ENCODE measurements around the gene OTOP2.
"Not testable (repeated sequence)": the region's sequence is repeated elsewhere in the genome, so short reads cannot be mapped to it uniquely, and the experiment has no call there.

OTOP2 gene

GRCh38 chr17:74900208-74900607, 23.9 kb upstream of the OTOP2 start:
- DNase-seq (ENCODE audit: low spot score): no peak

- DNase-seq (ENCODE audit: low spot score): no peak
These were observed 22.5 kb upstream of the OTOP2 start for GRCh38 chr17:74901353-74902135.

- DNase-seq (ENCODE audit: low spot score): no peak
These were observed 21.0 kb upstream of the OTOP2 start for GRCh38 chr17:74903034-74903433.

GRCh38 chr17:74903671-74904070, 20.4 kb upstream of the OTOP2 start:
- DNase-seq (ENCODE audit: low spot score): no peak

GRCh38 chr17:74904687-74905409, 19.2 kb upstream of the OTOP2 start:
- DNase-seq (ENCODE audit: low spot score): no peak

- DNase-seq (ENCODE audit: low spot score): not testable (repeated sequence)
These were observed 17.8 kb upstream of the OTOP2 start for GRCh38 chr17:74906214-74906793.

GRCh38 chr17:74907012-74907411, 17.1 kb upstream of the OTOP2 start:
- DNase-seq (ENCODE audit: low spot score): no peak

- not testable (repeated sequence) for DNase-seq (ENCODE audit: low spot score)
These were observed 15.0 kb upstream of the OTOP2 start for GRCh38 chr17:74909097-74909496.

- not testable (repeated sequence) for DNase-seq (ENCODE audit: low spot score)
These were observed 12.7 kb upstream of the OTOP2 start for GRCh38 chr17:74911423-74911822.

GRCh38 chr17:74916136-74916850, 7.8 kb upstream of the OTOP2 start:
- no peak for DNase-seq (ENCODE audit: low spot score)

- DNase-seq (ENCODE audit: low spot score): no peak
These were observed 7.2 kb upstream of the OTOP2 start for GRCh38 chr17:74916851-74917199.

- no peak for DNase-seq (ENCODE audit: low spot score)
These were observed 6.6 kb upstream of the OTOP2 start for GRCh38 chr17:74917430-74917829.

GRCh38 chr17:74918906-74919305, 5.2 kb upstream of the OTOP2 start:
- no peak for DNase-seq (ENCODE audit: low spot score)

GRCh38 chr17:74919440-74920305, 4.4 kb upstream of the OTOP2 start:
- peak; percentile 88 for DNase-seq (ENCODE audit: low spot score)

GRCh38 chr17:74920306-74920620, 3.8 kb upstream of the OTOP2 start:
- no peak for DNase-seq (ENCODE audit: low spot score)

- DNase-seq (ENCODE audit: low spot score): no peak
These were observed 3.4 kb upstream of the OTOP2 start for GRCh38 chr17:74920642-74921025.

- no peak for DNase-seq (ENCODE audit: low spot score)
These were observed 2.9 kb upstream of the OTOP2 start for GRCh38 chr17:74921026-74921681.

- DNase-seq (ENCODE audit: low spot score): no peak
These were observed 2.3 kb upstream of the OTOP2 start for GRCh38 chr17:74921769-74922168.

- no peak for DNase-seq (ENCODE audit: low spot score)
These were observed 1.9 kb upstream of the OTOP2 start for GRCh38 chr17:74922172-74922571.

- peak; percentile 71 for DNase-seq (ENCODE audit: low spot score)
These were observed 1.2 kb upstream of the OTOP2 start, which contains the start of gene USH1G for GRCh38 chr17:74922694-74923537. Gene USH1G, minus strand, starts transcription at chr17:74923255. Its CDS starts 182 bp downstream, at chr17:74923073.
